Thyroid gland (tissue), 4 donors: Measurements from ENCODE around the gene E2F7. TPM values are rescaled to one million over a fixed set of nuclear protein-coding genes. Genes with fewer than 3 reads are reported as not detected.

Experiments
- DNase-seq, 2 donors: peaks; one replicate each; pipeline ENCODE4 v3.0.0-alpha.2; 2019
- H3K27ac ChIP-seq, 3 donors: fragments of 200-600 bp; sonication (generic); 1 replicate in 2 of 3; 2 replicates in 1 of 3; pipeline ENCODE4 v1.5.1; 2016 to 2019; ENCODE audit warnings: mild to moderate bottlenecking in 1 of 3, moderate library complexity in 1 of 3
- H3K27me3 ChIP-seq: fragments of 200-600 bp; sonication (generic); one replicate; pipeline ENCODE4 v1.5.1; 2019
- H3K36me3 ChIP-seq, 2 donors: fragments of 200-600 bp; sonication (generic); one replicate each; pipeline ENCODE4 v1.5.1; 2016 to 2019
- H3K4me1 ChIP-seq, 2 donors: fragments of 200-600 bp; sonication (generic); one replicate each; pipeline ENCODE4 v1.5.1; 2017 to 2019
- H3K4me3 ChIP-seq, 3 donors: fragments of 200-600 bp; sonication (generic); replicated peaks in 1 of 3; 1 replicate in 2 of 3; 2 replicates in 1 of 3; pipeline ENCODE4 v1.5.1; 2016; ENCODE audit warnings: mild to moderate bottlenecking in 1 of 3
- H3K9me3 ChIP-seq: fragments of 200-600 bp; sonication (generic); one replicate; pipeline ENCODE4 v1.5.1; 2017
- POLR2A ChIP-seq, 2 donors: fragments of 450-650 bp; IDR thresholded peaks; one replicate each; pipeline ENCODE4 v1.6.1; 2017; ENCODE audit warnings: antibody characterized with exemption in 2 of 2, mild to moderate bottlenecking in 2 of 2, moderate library complexity in 1 of 2
- WGBS, 2 donors: methylation state at CpG; one replicate each; pipeline ENCODE4 v1.1.5; 2017; 5-methylcytosine and 5-hydroxymethylcytosine counted together
- intact Hi-C: fragments of 100-400 bp; cut with DNase I; formaldehyde crosslinking; loops from one replicate; pipeline ENCODE4 v1.15.1; 2023
- total RNA-seq, 4 donors: library from RNA; depleted of rRNA; stranded (reverse); fragments of >200 nt; gene quantifications; one replicate each; pipeline ENCODE4 v1.2.3, GENCODE V29; 2016
- TF ChIP-seq, protein P1 (sequence below), 6 experiments: fragments of 200-600 bp in 3 of 6; fragments of 450-650 bp in 3 of 6; sonication (generic) in 3 of 6; IDR thresholded peaks; one replicate each; pipeline ENCODE4 v1.5.1; 2016 to 2019; ENCODE audit warnings: antibody characterized with exemption in 6 of 6, mild to moderate bottlenecking in 2 of 6, inconsistent platforms in 1 of 6, moderate library complexity in 1 of 6

The E2F7 gene
- total RNA-seq, 4 donors from 2014 or later = 4.6 TPM; not detected in 3

DNA sequence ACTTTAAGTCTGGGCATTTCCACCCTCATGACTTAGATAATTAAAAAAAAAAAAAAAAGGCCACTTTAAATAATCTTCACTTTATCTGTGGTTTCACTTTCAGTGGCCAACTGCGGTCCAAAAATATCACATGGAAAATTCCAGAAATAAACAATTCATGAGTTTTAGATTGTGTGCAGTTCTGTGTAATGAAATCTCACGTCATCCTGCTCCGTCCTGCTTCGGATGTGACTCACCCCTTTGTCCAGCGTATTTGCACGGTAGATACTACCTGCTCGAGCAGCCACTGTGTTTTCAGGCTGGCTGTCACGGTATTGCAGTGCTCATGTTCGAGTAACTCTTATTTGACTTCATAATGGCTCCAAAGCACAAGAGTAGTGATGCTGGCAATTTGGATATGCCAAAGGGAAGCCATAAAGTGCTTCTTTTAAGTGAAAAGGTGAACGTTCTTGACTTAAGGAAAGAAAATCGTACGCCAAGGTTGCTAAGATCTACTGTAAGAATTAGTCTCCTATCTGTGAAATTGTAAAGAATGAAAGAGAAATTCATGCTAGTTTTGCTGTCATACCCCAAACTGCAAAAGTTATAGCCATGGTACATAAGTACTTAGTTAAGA, 2.4 kb downstream of the E2F7 start:
- H3K4me3 ChIP-seq = no peak overlapping the region
- WGBS, 2 donors = 77 to 78% methylated on average over 12 of the region's 12 CpGs
- intact Hi-C loops = no loop called here
- DNase-seq = no peak
- H3K4me1 ChIP-seq = peaks cover 0 to 7% of the 10 kb centered on the region in 2 donors
- TF ChIP-seq, protein P1, sequence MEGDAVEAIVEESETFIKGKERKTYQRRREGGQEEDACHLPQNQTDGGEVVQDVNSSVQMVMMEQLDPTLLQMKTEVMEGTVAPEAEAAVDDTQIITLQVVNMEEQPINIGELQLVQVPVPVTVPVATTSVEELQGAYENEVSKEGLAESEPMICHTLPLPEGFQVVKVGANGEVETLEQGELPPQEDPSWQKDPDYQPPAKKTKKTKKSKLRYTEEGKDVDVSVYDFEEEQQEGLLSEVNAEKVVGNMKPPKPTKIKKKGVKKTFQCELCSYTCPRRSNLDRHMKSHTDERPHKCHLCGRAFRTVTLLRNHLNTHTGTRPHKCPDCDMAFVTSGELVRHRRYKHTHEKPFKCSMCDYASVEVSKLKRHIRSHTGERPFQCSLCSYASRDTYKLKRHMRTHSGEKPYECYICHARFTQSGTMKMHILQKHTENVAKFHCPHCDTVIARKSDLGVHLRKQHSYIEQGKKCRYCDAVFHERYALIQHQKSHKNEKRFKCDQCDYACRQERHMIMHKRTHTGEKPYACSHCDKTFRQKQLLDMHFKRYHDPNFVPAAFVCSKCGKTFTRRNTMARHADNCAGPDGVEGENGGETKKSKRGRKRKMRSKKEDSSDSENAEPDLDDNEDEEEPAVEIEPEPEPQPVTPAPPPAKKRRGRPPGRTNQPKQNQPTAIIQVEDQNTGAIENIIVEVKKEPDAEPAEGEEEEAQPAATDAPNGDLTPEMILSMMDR (IDR thresholded peaks at IDR 0.05) = no peak
- no peak for TF ChIP-seq POLR2A (IDR thresholded peaks at IDR 0.05)
- no peaks in the 10 kb centered on the region for H3K9me3 ChIP-seq
- no peaks in the 10 kb centered on the region for H3K36me3 ChIP-seq
- H3K27ac ChIP-seq = no peak overlapping the region
- H3K27me3 ChIP-seq = no peaks in the 10 kb centered on the region

DNA sequence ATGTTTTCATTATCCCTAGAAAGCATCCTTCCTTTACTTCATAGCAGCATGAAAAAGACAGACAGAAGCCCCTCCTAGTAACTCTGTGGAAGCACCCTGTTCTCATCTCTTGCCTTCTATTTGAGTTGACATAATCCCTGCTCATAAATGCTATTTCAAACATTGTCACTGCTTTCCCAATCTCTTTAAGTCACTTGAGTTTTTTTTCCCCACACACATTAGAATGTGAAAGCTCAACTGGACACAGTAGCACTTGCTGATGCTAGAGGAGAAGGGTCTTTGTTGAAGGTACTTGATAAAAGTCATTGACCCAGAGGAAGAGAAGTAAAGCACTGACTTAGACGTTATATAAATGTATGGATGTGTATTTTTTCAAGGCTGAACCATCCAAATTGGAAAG, 3.0 kb downstream of the E2F7 start:
- peaks cover 0 to 7% of the 10 kb centered on the region in 2 donors for H3K4me1 ChIP-seq
- 65 to 73% methylated on average over 1 of the region's 1 CpG for WGBS, 2 donors
- no peaks in the 10 kb centered on the region for H3K36me3 ChIP-seq
- no peak for DNase-seq
- H3K4me3 ChIP-seq = no peak overlapping the region
- intact Hi-C loops = no loop called here
- H3K9me3 ChIP-seq = no peaks in the 10 kb centered on the region
- no peaks in the 10 kb centered on the region for H3K27me3 ChIP-seq
- TF ChIP-seq, protein P1 (IDR thresholded peaks at IDR 0.05) = no peak
- no peak for TF ChIP-seq POLR2A (IDR thresholded peaks at IDR 0.05)
- H3K27ac ChIP-seq = no peak overlapping the region

DNA sequence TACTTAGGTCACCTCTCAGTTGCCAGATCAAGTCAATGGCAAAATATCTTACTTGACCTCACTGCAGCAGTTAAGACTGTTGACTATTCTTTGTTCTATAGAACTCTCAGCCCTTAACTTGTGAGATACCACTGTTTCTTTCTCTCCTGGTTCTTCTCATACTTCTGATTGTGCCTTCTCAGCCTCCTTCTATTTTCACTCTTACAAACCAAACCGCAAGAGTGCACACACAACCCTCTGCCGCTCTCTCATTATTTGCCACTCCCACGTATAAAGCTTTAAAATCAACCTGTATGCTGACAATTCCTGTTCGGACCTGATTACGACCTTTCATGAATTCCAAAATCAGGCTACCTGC, 4.5 kb downstream of the E2F7 start:
- intact Hi-C loops = no loop called here
- Histone ChIP-seq H3K36me3 (no peaks in the 10 kb centered on the region), H3K27me3 (no peaks in the 10 kb centered on the region), H3K4me1 (peaks cover 0 to 7% of the 10 kb centered on the region in 2 donors), H3K4me3 (no peak overlapping the region), H3K27ac (no peak overlapping the region), H3K9me3 (no peaks in the 10 kb centered on the region)
- DNase-seq = no peak
- no peak for TF ChIP-seq POLR2A (IDR thresholded peaks at IDR 0.05)
- TF ChIP-seq, protein P1 (IDR thresholded peaks at IDR 0.05) = no peak
- WGBS, 2 donors = 94 to 97% methylated on average over 5 of the region's 5 CpGs

DNA sequence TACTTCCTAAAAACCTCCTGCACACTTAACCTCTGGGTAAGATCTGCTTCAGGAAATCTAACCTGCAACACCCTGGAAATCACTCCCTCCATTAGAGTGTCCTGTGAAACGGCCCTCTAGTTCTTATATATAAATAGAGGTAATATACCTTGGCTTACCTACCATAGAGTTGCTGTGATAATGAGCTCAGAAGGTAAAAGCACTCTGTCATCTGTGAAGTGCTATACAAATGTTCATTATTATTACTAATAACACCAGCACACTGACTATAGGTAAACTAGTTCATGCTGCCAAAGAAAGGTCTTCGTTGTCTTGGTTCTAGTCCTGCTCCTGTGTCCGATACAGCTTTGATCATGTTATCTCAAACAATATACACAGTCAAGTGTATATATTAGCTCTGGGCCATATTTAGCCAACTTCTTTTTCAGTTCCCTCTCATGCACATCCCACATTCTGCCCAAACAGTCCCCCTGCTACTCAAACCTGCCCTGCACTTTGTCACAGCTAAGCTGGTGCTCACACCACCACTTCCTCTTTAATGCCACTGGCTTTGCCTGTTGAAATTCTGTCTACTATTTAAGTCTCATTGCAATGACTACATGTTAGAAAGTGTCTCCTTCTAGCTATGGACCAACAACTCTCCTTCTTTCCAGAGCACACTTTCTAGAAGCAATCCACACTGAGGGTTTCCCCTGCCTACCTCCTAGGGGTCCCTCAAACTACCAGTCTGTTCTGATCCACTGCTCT, 5.1 kb downstream of the E2F7 start:
- Histone ChIP-seq H3K4me3 (no peak overlapping the region), H3K9me3 (no peaks in the 10 kb centered on the region), H3K36me3 (no peaks in the 10 kb centered on the region), H3K27ac (no peak overlapping the region), H3K4me1 (peaks cover 0 to 7% of the 10 kb centered on the region in 2 donors), H3K27me3 (no peaks in the 10 kb centered on the region)
- 81 to 82% methylated on average over 3 of the region's 3 CpGs for WGBS, 2 donors
- no peak for DNase-seq
- intact Hi-C loops = no loop called here
- TF ChIP-seq, protein P1 (IDR thresholded peaks at IDR 0.05) = no peak
- TF ChIP-seq POLR2A (IDR thresholded peaks at IDR 0.05) = no peak

DNA sequence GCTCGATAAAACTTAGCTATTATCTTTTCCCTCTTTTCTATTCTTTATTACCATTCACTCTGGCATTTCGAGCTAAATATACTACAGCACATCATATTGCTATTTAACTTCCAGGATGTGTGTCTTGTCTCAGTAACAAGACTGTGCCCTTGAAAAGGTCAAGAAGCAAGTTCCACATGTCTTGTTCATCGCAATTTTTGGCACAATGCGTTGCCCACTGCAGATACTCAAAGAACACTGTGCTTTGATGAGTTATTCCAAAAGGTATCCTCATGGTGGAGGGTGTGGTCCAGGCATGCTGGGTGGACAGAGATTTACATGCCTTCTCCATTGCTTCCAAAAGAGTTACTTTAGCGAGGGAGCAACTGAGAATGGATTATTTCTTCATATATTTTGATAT, 6.6 kb downstream of the E2F7 start:
- H3K9me3 ChIP-seq = no peaks in the 10 kb centered on the region
- H3K4me1 ChIP-seq = no peaks in the 10 kb centered on the region
- H3K4me3 ChIP-seq = no peak overlapping the region
- no peak for DNase-seq
- no peaks in the 10 kb centered on the region for H3K36me3 ChIP-seq
- TF ChIP-seq, protein P1 (IDR thresholded peaks at IDR 0.05) = no peak
- no peak for TF ChIP-seq POLR2A (IDR thresholded peaks at IDR 0.05)
- no peaks in the 10 kb centered on the region for H3K27me3 ChIP-seq
- 93% methylated on average over 5 of the region's 5 CpGs for WGBS, 2 donors
- H3K27ac ChIP-seq = no peak overlapping the region
- intact Hi-C loops = no loop called here
